Hepatocyte (in vitro differentiated cells): ENCODE results near the gene ANKRD2. TPM values are rescaled to one million over a fixed set of nuclear protein-coding genes. Genes with fewer than 3 reads are reported as not detected.

ENCODE experiments used
- DNase-seq: peaks from one replicate; pipeline ENCODE4 v3.0.0-alpha.2; 2016; ENCODE audit warnings: low spot score
- H2AFZ ChIP-seq: fragments of 200-600 bp; sonication (generic); 2 replicates; pipeline ENCODE4 v1.6.0; 2016; ENCODE audit warnings: antibody characterized with exemption, mild to moderate bottlenecking
- H3K27ac ChIP-seq: fragments of 200-600 bp; sonication (generic); 2 replicates; pipeline ENCODE4 v1.5.1; 2016; ENCODE audit warnings: mild to moderate bottlenecking
- H3K27me3 ChIP-seq: fragments of 200-600 bp; sonication (generic); 2 replicates; pipeline ENCODE4 v1.6.1; 2016
- H3K36me3 ChIP-seq: fragments of 200-600 bp; sonication (generic); replicated peaks from 2 replicates; pipeline ENCODE4 v1.5.1; 2016; ENCODE audit warnings: low read depth; ENCODE audit not compliant: insufficient read depth
- H3K4me1 ChIP-seq: fragments of 200-600 bp; sonication (generic); 2 replicates; pipeline ENCODE4 v1.5.1; 2016; ENCODE audit warnings: mild to moderate bottlenecking, moderate library complexity; ENCODE audit not compliant: insufficient read depth
- H3K4me2 ChIP-seq: fragments of 200-600 bp; sonication (generic); 2 replicates; pipeline ENCODE4 v1.6.0; 2016
- H3K4me3 ChIP-seq: fragments of 200-600 bp; sonication (generic); 2 replicates; pipeline ENCODE4 v1.5.1; 2016; ENCODE audit warnings: mild to moderate bottlenecking
- H3K79me2 ChIP-seq: fragments of 200-600 bp; sonication (generic); 2 replicates; pipeline ENCODE4 v1.6.0; 2017; ENCODE audit warnings: mild to moderate bottlenecking
- H3K9me2 ChIP-seq: fragments of 200-600 bp; sonication (generic); replicated peaks from 2 replicates; pipeline ENCODE4 v1.6.0; 2017; ENCODE audit warnings: mild to moderate bottlenecking; ENCODE audit not compliant: insufficient read depth
- H3K9me3 ChIP-seq: fragments of 200-600 bp; sonication (generic); 2 replicates; pipeline ENCODE4 v1.5.1; 2016; ENCODE audit warnings: low read depth, mild to moderate bottlenecking
- H4K20me1 ChIP-seq: fragments of 200-600 bp; sonication (generic); 2 replicates; pipeline ENCODE4 v1.6.0; 2016; ENCODE audit warnings: mild to moderate bottlenecking; ENCODE audit not compliant: insufficient read depth, poor library complexity, severe bottlenecking
- CTCF ChIP-seq: fragments of 200-600 bp; sonication (generic); IDR thresholded peaks from 2 replicates; pipeline ENCODE4 v1.5.1; 2016; ENCODE audit warnings: antibody characterized with exemption, mild to moderate bottlenecking; ENCODE audit not compliant: poor library complexity
- EZH2 ChIP-seq: fragments of 200-600 bp; sonication (generic); IDR thresholded peaks from 2 replicates; pipeline ENCODE4 v1.6.1; 2016; ENCODE audit warnings: antibody characterized with exemption, mild to moderate bottlenecking, borderline replicate concordance
- EZH2phosphoT487 ChIP-seq: fragments of 200-600 bp; sonication (generic); IDR thresholded peaks from one replicate; pipeline ENCODE4 v1.6.1; 2018; ENCODE audit warnings: antibody characterized with exemption, mild to moderate bottlenecking, low read depth, moderate library complexity; ENCODE audit not compliant: unreplicated experiment, severe bottlenecking
- WGBS: methylation state at CpG from one replicate; pipeline ENCODE4 v1.1.6; 2016; ENCODE audit warnings: low lambda C conversion rate; ENCODE audit errors: missing lambda C conversion rate; 5-methylcytosine and 5-hydroxymethylcytosine counted together
- polyA plus RNA-seq: library from polyadenylated mRNA; unstranded; fragments of >200 nt; fragmentation: Nextera tagmentation; extraction: Ambion mirVana; gene quantifications from 2 replicates; pipeline ENCODE4 v1.2.1, GENCODE V29; 2016
- total RNA-seq: library from RNA; depleted of rRNA; stranded (reverse); fragments of >200 nt; gene quantifications from 2 replicates; pipeline ENCODE4 v1.2.3, GENCODE V29; 2014

Gene ANKRD2
- total RNA-seq (not detected in 2 replicates), polyA plus RNA-seq (0.15 TPM in 1 of 2 replicates, not detected in the other)

GRCh38 chr10:97572214-97572989 is at the start of gene ANKRD2:
Gene ANKRD2 (plus strand): TSS chr10:97572779. CDS start chr10:97572789, 10 bp downstream.
- Histone ChIP-seq H3K79me2 (no peaks in the 10 kb centered on the region), H3K4me1 (peaks cover 19% of the 10 kb centered on the region), H4K20me1 (no peaks in the 10 kb centered on the region), H3K27ac (peak within 1 kb of the TSS; percentile 89), H3K27me3 (no peaks in the 10 kb centered on the region), H3K4me3 (no peak within 1 kb of the TSS), H3K4me2 (peak within 1 kb of the TSS; percentile 35), H3K9me2 (no peaks in the 10 kb centered on the region), H2AFZ (no peak within 1 kb of the TSS), H3K36me3 (no peaks in the 10 kb centered on the region), H3K9me3 (no peaks in the 10 kb centered on the region)
- DNase-seq, result peak; percentile 83
- no peak for TF ChIP-seq EZH2
- peak; percentile 81 for TF ChIP-seq CTCF
- no peak for TF ChIP-seq EZH2phosphoT487
- 77% methylated on average over 14 of the region's 16 CpGs for WGBS

DNA sequence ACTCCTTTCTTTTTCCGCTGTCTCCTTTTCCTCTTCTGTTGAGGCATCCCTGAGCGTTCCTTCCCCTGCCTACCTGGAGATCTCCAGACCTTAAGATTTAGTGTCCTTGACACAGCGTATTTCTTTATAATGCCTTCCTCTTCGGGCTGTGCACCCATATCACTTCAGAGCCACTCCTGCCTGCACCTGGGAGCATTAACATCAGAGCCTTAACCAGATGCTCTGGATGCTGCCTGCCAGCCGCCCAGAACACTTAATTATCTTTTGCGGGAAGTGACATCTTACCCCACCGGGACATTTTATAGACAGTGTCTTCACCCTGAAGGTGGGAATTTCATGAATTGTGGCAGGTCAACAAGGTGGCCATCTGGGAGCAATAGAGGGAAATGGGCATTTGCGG is 49.6 kb upstream of the ANKRD2 start:
- H3K4me2 ChIP-seq, result no peak overlapping the region
- H3K9me3 ChIP-seq, result no peaks in the 10 kb centered on the region
- peaks cover 22% of the 10 kb centered on the region for H3K79me2 ChIP-seq
- H2AFZ ChIP-seq, result no peak overlapping the region
- H4K20me1 ChIP-seq, result no peaks in the 10 kb centered on the region
- TF ChIP-seq CTCF, result no peak
- TF ChIP-seq EZH2, result no peak
- H3K27me3 ChIP-seq, result no peaks in the 10 kb centered on the region
- H3K27ac ChIP-seq, result no peak overlapping the region
- no peaks in the 10 kb centered on the region for H3K4me1 ChIP-seq
- no peak for DNase-seq
- 88% methylated on average over 8 of the region's 8 CpGs for WGBS
- no peak overlapping the region for H3K4me3 ChIP-seq
- H3K36me3 ChIP-seq, result no peaks in the 10 kb centered on the region
- no peaks in the 10 kb centered on the region for H3K9me2 ChIP-seq

GRCh38 chr10:97525086-97525485 is 47.5 kb upstream of the ANKRD2 start:
- TF ChIP-seq EZH2 (no peak), EZH2phosphoT487 (no peak), CTCF (no peak)
- no peak overlapping the region for H2AFZ ChIP-seq
- no peaks in the 10 kb centered on the region for H3K4me1 ChIP-seq
- WGBS, result 94% methylated on average over 5 of the region's 5 CpGs
- no peaks in the 10 kb centered on the region for H3K9me3 ChIP-seq
- H3K4me2 ChIP-seq, result no peak overlapping the region
- H3K9me2 ChIP-seq, result no peaks in the 10 kb centered on the region
- no peak overlapping the region for H3K4me3 ChIP-seq
- peaks cover 12% of the 10 kb centered on the region for H3K79me2 ChIP-seq
- H4K20me1 ChIP-seq, result no peaks in the 10 kb centered on the region
- H3K27ac ChIP-seq, result no peak overlapping the region
- no peaks in the 10 kb centered on the region for H3K27me3 ChIP-seq
- no peak for DNase-seq
- H3K36me3 ChIP-seq, result no peaks in the 10 kb centered on the region
